Measurements from ENCODE around the gene GABBR2. TPM values are rescaled to one million over a fixed set of nuclear protein-coding genes. Genes with fewer than 3 reads are reported as not detected.
"Not testable (repeated sequence)": the region's sequence is repeated elsewhere in the genome, so short reads cannot be mapped to it uniquely, and the experiment has no call there.

The GABBR2 gene
- total and polyA plus RNA-seq, 12 donors, result under 0.01 to 1.3 (median 0.45) TPM

DNA sequence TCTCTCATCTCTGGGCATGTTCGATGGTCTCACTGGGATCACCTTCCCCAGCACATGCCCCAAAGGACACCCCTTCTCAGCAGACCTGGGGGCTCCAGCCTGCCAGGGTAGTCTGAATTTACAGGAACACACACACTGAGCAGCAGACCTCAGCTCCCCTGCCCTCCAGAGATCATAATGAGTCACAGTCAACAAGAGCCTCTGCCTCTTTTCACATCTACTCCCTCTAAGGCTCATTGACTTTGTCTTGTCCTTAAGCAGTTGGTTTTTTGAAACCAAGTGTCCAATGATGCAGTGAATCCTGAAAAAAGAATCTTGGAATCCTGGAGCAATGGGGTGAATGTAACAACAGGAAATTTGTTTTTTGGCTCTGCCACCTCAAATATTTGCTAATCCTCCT, 20.8 kb downstream of the GABBR2 start:
- WGBS, 2 donors, result 86 to 89% methylated on average over 1 of the region's 1 CpG
- no peak overlapping the region for H3K4me3 ChIP-seq
- ATAC-seq, result no peak
- TF ChIP-seq, protein P1, sequence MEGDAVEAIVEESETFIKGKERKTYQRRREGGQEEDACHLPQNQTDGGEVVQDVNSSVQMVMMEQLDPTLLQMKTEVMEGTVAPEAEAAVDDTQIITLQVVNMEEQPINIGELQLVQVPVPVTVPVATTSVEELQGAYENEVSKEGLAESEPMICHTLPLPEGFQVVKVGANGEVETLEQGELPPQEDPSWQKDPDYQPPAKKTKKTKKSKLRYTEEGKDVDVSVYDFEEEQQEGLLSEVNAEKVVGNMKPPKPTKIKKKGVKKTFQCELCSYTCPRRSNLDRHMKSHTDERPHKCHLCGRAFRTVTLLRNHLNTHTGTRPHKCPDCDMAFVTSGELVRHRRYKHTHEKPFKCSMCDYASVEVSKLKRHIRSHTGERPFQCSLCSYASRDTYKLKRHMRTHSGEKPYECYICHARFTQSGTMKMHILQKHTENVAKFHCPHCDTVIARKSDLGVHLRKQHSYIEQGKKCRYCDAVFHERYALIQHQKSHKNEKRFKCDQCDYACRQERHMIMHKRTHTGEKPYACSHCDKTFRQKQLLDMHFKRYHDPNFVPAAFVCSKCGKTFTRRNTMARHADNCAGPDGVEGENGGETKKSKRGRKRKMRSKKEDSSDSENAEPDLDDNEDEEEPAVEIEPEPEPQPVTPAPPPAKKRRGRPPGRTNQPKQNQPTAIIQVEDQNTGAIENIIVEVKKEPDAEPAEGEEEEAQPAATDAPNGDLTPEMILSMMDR (IDR thresholded peaks at IDR 0.05), result no peak
- no peaks in the 10 kb centered on the region for H3K9me3 ChIP-seq
- intact Hi-C loops (cut with DNase I), result no loop called here
- no peaks in the 10 kb centered on the region for H3K36me3 ChIP-seq
- peaks cover 0 to 4% (median 0%) of the 10 kb centered on the region in 7 donors for H3K27me3 ChIP-seq
- H3K27ac ChIP-seq, result no peak overlapping the region
- H3K4me1 ChIP-seq, result no peaks in the 10 kb centered on the region
- no peak for DNase-seq

DNA sequence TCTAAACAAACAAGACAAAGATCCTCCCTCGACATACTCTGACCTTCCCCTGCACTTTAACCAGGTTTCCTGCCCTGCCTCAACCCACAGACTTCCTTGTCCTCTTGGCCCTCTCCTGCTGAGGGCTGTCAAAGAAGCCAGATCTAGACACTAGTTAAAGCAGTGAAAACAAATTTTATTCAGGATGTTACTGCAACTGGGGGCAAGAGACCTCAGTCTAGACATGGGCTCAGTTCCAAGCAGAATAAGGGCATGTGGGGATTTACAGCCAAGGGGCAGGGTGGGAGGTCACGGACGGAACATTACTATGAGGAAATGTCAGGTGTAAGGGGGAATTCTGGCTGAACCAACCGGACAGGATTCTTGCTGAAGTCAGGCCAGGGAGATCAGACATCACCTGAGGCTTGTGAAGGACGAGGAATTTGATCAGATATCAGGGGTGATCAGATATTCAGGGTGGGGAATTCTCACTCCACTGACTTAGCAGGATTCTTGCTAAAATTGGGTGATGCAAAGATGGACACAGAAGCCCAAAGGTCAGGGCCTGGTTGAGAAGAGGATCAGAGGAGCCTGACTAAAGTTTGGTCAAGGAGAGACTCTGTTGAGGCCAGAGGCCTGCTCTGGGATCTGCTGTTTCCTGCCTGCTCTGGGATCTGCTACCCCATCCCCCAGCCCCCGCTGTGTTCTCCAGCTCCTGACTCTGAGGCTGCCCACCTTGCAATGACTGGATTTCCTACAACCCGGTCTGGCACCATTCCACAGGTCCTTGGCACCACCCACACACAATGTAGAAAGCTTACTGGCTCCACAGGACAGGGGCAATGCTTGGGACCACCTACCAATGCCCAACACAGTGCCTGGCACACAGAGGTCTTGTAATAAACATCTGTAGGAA, 21.5 kb downstream of the GABBR2 start:
- Histone ChIP-seq H3K36me3 (no peaks in the 10 kb centered on the region), H3K4me1 (no peaks in the 10 kb centered on the region), H3K4me3 (no peak overlapping the region), H3K27me3 (peaks cover 0 to 4% (median 0%) of the 10 kb centered on the region in 7 donors), H3K9me3 (no peaks in the 10 kb centered on the region), H3K27ac (no peak overlapping the region)
- ATAC-seq (no peak), DNase-seq (no peak)
- intact Hi-C loops (cut with DNase I), result no loop called here
- TF ChIP-seq, protein P1 (IDR thresholded peaks at IDR 0.05), result no peak
- WGBS, 2 donors, result 53 to 66% methylated on average over 7 of the region's 7 CpGs

DNA sequence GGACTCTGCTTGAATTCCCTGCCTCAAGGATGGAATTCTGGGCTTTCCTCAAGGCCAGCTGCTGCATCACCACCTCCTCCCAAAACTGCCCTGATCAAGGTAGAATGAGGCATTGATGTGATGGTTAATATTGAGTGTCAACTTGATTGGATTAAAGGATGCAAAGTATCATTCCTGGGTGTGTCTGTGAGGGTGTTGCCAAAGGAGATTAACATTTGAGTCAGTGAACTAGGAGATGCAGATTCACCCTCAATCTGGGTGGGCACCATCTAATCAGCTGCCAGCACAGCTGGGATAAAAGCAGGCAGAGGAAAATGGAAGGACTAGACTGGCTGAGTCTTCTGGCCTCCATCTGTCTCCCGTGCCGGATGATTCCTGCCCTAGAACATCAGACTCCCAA, 23.9 kb downstream of the GABBR2 start:
- H3K4me3 ChIP-seq; H3K9me3 ChIP-seq; DNase-seq; H3K36me3 ChIP-seq; H3K27ac ChIP-seq; ATAC-seq; H3K4me1 ChIP-seq; intact Hi-C loops (cut with DNase I); H3K27me3 ChIP-seq: not testable (repeated sequence)
- WGBS, 2 donors, result 89 to 95% methylated on average over 2 of the region's 2 CpGs

DNA sequence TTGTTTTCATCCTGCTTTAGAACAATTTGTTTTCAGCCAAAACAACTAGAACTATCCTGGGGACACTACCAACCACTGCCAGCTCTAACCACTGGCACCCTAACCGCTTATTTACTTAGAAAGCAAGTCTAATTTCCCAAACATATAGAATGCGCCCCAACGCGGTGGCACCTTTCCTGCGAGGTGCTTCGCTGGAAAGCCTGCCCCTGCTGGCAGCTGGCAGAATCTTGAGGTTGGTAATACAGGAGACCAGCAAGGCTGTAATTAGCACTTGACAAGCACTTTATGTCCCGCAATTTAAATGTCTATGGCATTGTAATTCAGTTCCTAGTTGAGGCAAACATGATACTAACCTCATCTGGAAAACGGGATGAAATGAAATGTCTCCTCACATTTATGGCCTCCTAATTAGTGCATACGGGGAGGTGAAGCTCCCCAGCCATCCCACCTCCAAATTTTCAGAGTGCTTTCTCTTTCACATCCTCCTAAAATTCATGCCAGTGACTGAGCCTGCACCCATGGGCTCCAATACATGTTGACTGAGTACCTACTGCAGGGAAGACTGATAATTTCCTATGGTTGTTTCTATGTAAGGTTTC, 30.4 kb downstream of the GABBR2 start:
- TF ChIP-seq, protein P1 (IDR thresholded peaks at IDR 0.05), result peak in 7 of 9 donors; percentile 6 to 46 (median 34)
- intact Hi-C loops (cut with DNase I), result loop anchor here in 1 of 10 donors (10.0 kb wide), 1 partner anchor 64 kb away; no protein-coding TSS in a partner anchor
- WGBS, 2 donors, result 15 to 26% methylated on average over 9 of the region's 9 CpGs
- Histone ChIP-seq H3K27me3 (peaks cover 0 to 17% (median 0%) of the 10 kb centered on the region in 7 donors), H3K27ac (no peak overlapping the region), H3K4me1 (no peaks in the 10 kb centered on the region), H3K4me3 (no peak overlapping the region), H3K36me3 (no peaks in the 10 kb centered on the region), H3K9me3 (peaks cover 0 to 14% (median 6%) of the 10 kb centered on the region in 11 donors)
- no peak for ATAC-seq
- DNase-seq, result no peak
